Measurements from ENCODE around the gene MSH4. TPM values are rescaled to one million over a fixed set of nuclear protein-coding genes. Genes with fewer than 3 reads are reported as not detected.

Gene MSH4
- total RNA-seq, 1 donor from 2014 or later, result not detected

DNA sequence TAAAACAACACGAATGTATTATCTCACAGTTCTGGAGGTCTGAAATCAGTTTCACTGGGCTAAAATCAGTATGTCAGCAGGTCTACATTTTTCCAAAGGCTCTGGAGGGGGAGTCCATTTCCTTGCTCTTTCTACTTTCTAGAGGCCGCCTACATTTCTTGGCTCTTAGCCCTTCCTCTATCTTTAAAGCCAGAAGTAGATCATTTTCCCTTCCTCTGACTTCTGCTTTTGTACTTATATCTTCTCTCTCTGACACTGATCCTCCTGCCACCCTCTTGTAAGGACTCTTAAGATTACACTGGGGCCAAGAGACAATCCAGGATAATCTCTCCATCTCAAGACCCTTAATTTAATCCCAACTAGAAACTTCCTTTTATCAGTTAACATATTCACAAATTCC is 41.4 kb downstream of the MSH4 start:
- Histone ChIP-seq H3K27me3 (no peaks in the 10 kb centered on the region), H3K36me3 (no peaks in the 10 kb centered on the region), H3K4me3 (no peak overlapping the region), H3K79me2 (ENCODE audit: low read depth) (no peaks in the 10 kb centered on the region), H3K4me1 (no peaks in the 10 kb centered on the region), H3K9me3 (ENCODE audit: low read depth) (no peaks in the 10 kb centered on the region), H3K27ac (no peak overlapping the region), H3F3A (ENCODE audit: low read depth) (no peaks in the 10 kb centered on the region), H3K9ac (no peak overlapping the region), H4K20me1 (ENCODE audit: low read depth) (no peaks in the 10 kb centered on the region), H3K4me2 (no peak overlapping the region), H2AFZ (replicated peaks) (no peak overlapping the region)
- Mint-ChIP-seq H3K4me1 (no peaks in the 10 kb centered on the region), H3K27me3 (ENCODE audit: insufficient read depth, low read depth) (peaks cover 2% of the 10 kb centered on the region), H3K4me3 (no peak overlapping the region), H3K27ac (no peak overlapping the region), H3K9me3 (peaks cover 6% of the 10 kb centered on the region), H3K36me3 (no peaks in the 10 kb centered on the region)
- TF ChIP-seq EZH2 (IDR thresholded peaks at IDR 0.05), result no peak
- DNase-seq (ENCODE audit: low spot score), result no peak

DNA sequence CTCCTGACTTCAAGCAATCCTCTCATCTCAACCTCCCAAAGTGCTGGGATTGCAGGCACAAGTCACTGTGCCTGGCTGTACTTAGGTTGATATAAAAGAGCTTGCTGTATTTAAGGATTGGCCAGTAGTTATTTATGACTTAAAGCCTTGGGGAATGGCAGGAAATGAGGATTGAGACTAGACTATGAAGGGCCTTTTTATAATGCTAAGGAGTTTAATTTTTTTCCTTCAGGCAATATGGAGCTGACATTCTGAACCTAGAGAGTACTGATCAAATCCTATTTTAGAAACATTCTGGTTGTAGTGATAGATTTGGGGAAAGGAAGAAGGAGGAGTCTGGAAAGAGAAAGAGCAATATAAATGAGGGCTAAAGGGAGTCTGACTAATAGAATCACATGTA is 44.7 kb downstream of the MSH4 start:
- no peak for DNase-seq (ENCODE audit: low spot score)
- TF ChIP-seq, protein P1, sequence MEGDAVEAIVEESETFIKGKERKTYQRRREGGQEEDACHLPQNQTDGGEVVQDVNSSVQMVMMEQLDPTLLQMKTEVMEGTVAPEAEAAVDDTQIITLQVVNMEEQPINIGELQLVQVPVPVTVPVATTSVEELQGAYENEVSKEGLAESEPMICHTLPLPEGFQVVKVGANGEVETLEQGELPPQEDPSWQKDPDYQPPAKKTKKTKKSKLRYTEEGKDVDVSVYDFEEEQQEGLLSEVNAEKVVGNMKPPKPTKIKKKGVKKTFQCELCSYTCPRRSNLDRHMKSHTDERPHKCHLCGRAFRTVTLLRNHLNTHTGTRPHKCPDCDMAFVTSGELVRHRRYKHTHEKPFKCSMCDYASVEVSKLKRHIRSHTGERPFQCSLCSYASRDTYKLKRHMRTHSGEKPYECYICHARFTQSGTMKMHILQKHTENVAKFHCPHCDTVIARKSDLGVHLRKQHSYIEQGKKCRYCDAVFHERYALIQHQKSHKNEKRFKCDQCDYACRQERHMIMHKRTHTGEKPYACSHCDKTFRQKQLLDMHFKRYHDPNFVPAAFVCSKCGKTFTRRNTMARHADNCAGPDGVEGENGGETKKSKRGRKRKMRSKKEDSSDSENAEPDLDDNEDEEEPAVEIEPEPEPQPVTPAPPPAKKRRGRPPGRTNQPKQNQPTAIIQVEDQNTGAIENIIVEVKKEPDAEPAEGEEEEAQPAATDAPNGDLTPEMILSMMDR (IDR thresholded peaks at IDR 0.05), result no peak
- TF ChIP-seq EZH2 (IDR thresholded peaks at IDR 0.05) (no peak), EZH2phosphoT487 (IDR thresholded peaks at IDR 0.05) (no peak)
- no peak overlapping the region for H3K4me3 ChIP-seq
- Mint-ChIP-seq H3K4me1 (no peaks in the 10 kb centered on the region), H3K27ac (no peak overlapping the region), H3K27me3 (ENCODE audit: insufficient read depth, low read depth) (peaks cover 2% of the 10 kb centered on the region), H3K4me3 (no peak overlapping the region), H3K36me3 (no peaks in the 10 kb centered on the region), H3K9me3 (peaks cover 2% of the 10 kb centered on the region)
- H2AFZ ChIP-seq (replicated peaks), result no peak overlapping the region
- no peak overlapping the region for H3K9ac ChIP-seq
- no peaks in the 10 kb centered on the region for H3K36me3 ChIP-seq
- no peaks in the 10 kb centered on the region for H3K79me2 ChIP-seq (ENCODE audit: low read depth)
- H3K4me1 ChIP-seq, result no peaks in the 10 kb centered on the region
- no peaks in the 10 kb centered on the region for H4K20me1 ChIP-seq (ENCODE audit: low read depth)
- H3K27me3 ChIP-seq, result no peaks in the 10 kb centered on the region
- no peaks in the 10 kb centered on the region for H3F3A ChIP-seq (ENCODE audit: low read depth)
- H3K9me3 ChIP-seq (ENCODE audit: low read depth), result no peaks in the 10 kb centered on the region
- no peak overlapping the region for H3K4me2 ChIP-seq
- no peak overlapping the region for H3K27ac ChIP-seq

DNA sequence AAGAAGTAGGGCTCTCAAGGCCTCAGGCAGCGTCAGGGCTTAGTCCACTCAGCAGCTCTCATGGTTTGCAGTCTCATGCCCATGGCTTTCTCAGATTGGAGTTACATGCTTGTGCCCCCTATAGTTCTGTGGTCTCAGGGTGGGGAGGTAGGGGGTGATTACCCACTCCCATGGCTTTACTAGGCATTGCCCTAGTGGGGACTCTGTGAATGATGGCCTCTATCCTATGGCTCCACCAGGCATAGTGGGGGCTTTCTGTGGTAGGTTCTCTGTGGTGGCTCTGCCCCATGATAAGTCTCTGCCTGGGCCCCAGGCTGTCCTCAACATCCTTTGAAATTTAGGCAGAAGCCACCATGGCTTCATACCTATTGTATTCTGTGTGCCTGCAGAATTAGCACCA is 48.9 kb downstream of the MSH4 start:
- H3K4me1 Mint-ChIP-seq, result no peaks in the 10 kb centered on the region
- DNase-seq (ENCODE audit: low spot score), result no peak
- H3K27me3 ChIP-seq, result no peaks in the 10 kb centered on the region

DNA sequence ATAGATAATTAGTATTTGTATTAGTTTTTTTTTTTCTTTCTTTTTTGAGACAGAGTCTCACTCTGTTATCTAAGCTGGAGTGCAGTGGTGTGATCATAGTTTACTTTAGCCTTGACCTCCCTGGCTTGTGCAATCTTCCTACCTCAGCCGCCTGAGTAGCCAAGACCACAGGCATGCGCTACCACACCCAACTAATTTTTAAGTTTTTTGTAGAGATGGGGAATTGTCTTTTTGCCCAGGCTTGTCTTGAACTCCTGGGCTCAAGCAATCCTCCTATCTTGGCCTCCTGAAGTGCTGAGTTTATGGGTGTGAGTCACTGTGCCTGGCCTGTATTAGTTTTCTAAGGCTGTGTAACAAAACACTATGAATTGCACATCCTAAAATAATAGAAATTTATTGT is 58.3 kb downstream of the MSH4 start:
- H3K27me3 Mint-ChIP-seq (ENCODE audit: insufficient read depth, low read depth), result no peaks in the 10 kb centered on the region
- H2AFZ ChIP-seq (replicated peaks), result no peak overlapping the region
- H3K4me3 ChIP-seq, result no peak overlapping the region
- H3K36me3 ChIP-seq, result no peaks in the 10 kb centered on the region
- H3K36me3 Mint-ChIP-seq, result no peaks in the 10 kb centered on the region
- TF ChIP-seq, protein P1 (IDR thresholded peaks at IDR 0.05), result no peak
- TF ChIP-seq EZH2 (IDR thresholded peaks at IDR 0.05), result no peak
- TF ChIP-seq EZH2phosphoT487 (IDR thresholded peaks at IDR 0.05), result no peak
- H3K9ac ChIP-seq, result no peak overlapping the region
- H3K4me1 Mint-ChIP-seq, result no peaks in the 10 kb centered on the region
- H4K20me1 ChIP-seq (ENCODE audit: low read depth), result no peaks in the 10 kb centered on the region
- no peaks in the 10 kb centered on the region for H3K79me2 ChIP-seq (ENCODE audit: low read depth)
- no peaks in the 10 kb centered on the region for H3K4me1 ChIP-seq
- H3K9me3 Mint-ChIP-seq, result no peaks in the 10 kb centered on the region
- H3K27ac ChIP-seq, result no peak overlapping the region
- H3K9me3 ChIP-seq (ENCODE audit: low read depth), result no peaks in the 10 kb centered on the region
- DNase-seq (ENCODE audit: low spot score), result no peak
- no peak overlapping the region for H3K4me2 ChIP-seq
- H3F3A ChIP-seq (ENCODE audit: low read depth), result no peaks in the 10 kb centered on the region
- H3K27me3 ChIP-seq, result no peaks in the 10 kb centered on the region
- H3K4me3 Mint-ChIP-seq, result no peak overlapping the region
- no peak overlapping the region for H3K27ac Mint-ChIP-seq

More for the DNA sequence above, 48.9 kb downstream of the MSH4 start:
- H3K36me3 Mint-ChIP-seq, result no peaks in the 10 kb centered on the region
- Histone ChIP-seq H3K4me1 (no peaks in the 10 kb centered on the region), H3F3A (ENCODE audit: low read depth) (no peaks in the 10 kb centered on the region), H3K4me2 (no peak overlapping the region), H3K9me3 (ENCODE audit: low read depth) (no peaks in the 10 kb centered on the region), H3K9ac (no peak overlapping the region), H3K36me3 (no peaks in the 10 kb centered on the region), H4K20me1 (ENCODE audit: low read depth) (no peaks in the 10 kb centered on the region), H3K79me2 (ENCODE audit: low read depth) (no peaks in the 10 kb centered on the region), H3K4me3 (no peak overlapping the region), H2AFZ (replicated peaks) (no peak overlapping the region), H3K27ac (no peak overlapping the region)
- peaks cover 2% of the 10 kb centered on the region for H3K27me3 Mint-ChIP-seq (ENCODE audit: insufficient read depth, low read depth)
- TF ChIP-seq EZH2phosphoT487 (IDR thresholded peaks at IDR 0.05), result no peak
- TF ChIP-seq, protein P1 (IDR thresholded peaks at IDR 0.05), result no peak
- no peak for TF ChIP-seq EZH2 (IDR thresholded peaks at IDR 0.05)
- peaks cover 2% of the 10 kb centered on the region for H3K9me3 Mint-ChIP-seq
- H3K4me3 Mint-ChIP-seq, result no peak overlapping the region
- H3K27ac Mint-ChIP-seq, result no peak overlapping the region
